Vagina (tissue), 2 donors: Measurements from ENCODE around the gene KLHL4. TPM values are rescaled to one million over a fixed set of nuclear protein-coding genes. Genes with fewer than 3 reads are reported as not detected.
"Not testable (repeated sequence)": the region's sequence is repeated elsewhere in the genome, so short reads cannot be mapped to it uniquely, and the experiment has no call there.

Experiments used
- DNase-seq, 2 donors: peaks; one replicate each; pipeline ENCODE4 v3.0.0-alpha.2; 2017; ENCODE audit errors: extremely low spot score in 2 of 2
- H3K27ac ChIP-seq: fragments of 200-600 bp; sonication (generic); one replicate; pipeline ENCODE4 v1.5.1; 2019
- H3K27me3 ChIP-seq: fragments of 200-600 bp; sonication (generic); one replicate; pipeline ENCODE4 v1.5.1; 2019
- H3K36me3 ChIP-seq, 2 donors: fragments of 200-600 bp; sonication (generic); one replicate each; pipeline ENCODE4 v1.5.1; 2017 to 2019
- H3K4me1 ChIP-seq: fragments of 200-600 bp; sonication (generic); one replicate; pipeline ENCODE4 v1.5.1; 2019
- H3K4me3 ChIP-seq, 2 donors: fragments of 200-600 bp; sonication (generic); 1 replicate in 1 of 2; 2 replicates in 1 of 2; pipeline ENCODE4 v1.5.1; 2016 to 2019
- H3K9me3 ChIP-seq: fragments of 200-600 bp; sonication (generic); one replicate; pipeline ENCODE4 v1.5.1; 2019
- CTCF ChIP-seq, 3 experiments: fragments of 450-650 bp in 2 of 3; fragments of 200-600 bp in 1 of 3; sonication (generic) in 1 of 3; IDR thresholded peaks; one replicate each; pipeline ENCODE4 v1.5.1; 2017 to 2019; ENCODE audit warnings: antibody characterized with exemption in 3 of 3, mild to moderate bottlenecking in 2 of 3, moderate library complexity in 2 of 3
- POLR2A ChIP-seq, 2 donors: fragments of 450-650 bp; IDR thresholded peaks; one replicate each; pipeline ENCODE4 v1.6.1; 2017; ENCODE audit warnings: antibody characterized with exemption in 2 of 2, mild to moderate bottlenecking in 2 of 2, moderate library complexity in 2 of 2
- POLR2AphosphoS5 ChIP-seq, 2 donors: sonication (generic); formaldehyde crosslinking; IDR thresholded peaks; one replicate each; pipeline ENCODE4 v1.9.0; 2017; ENCODE audit warnings: antibody characterized with exemption in 2 of 2, mild to moderate bottlenecking in 2 of 2, low read depth in 1 of 2; ENCODE audit not compliant: insufficient read depth in 1 of 2
- intact Hi-C: fragments of 100-400 bp; cut with DNase I; formaldehyde crosslinking; loops from one replicate; pipeline ENCODE4 v1.15.1; 2023
- total RNA-seq: library from RNA; depleted of rRNA; stranded (reverse); fragments of >200 nt; gene quantifications from one replicate; pipeline ENCODE4 v1.2.3, GENCODE V29; 2016

The KLHL4 gene
- total RNA-seq, 1 donor from 2014 or later: 0.25 TPM

- no peaks in the 10 kb centered on the region for H3K27me3 ChIP-seq
- intact Hi-C loops: no loop called here
- no peaks in the 10 kb centered on the region for H3K4me1 ChIP-seq
- no peak for TF ChIP-seq POLR2A (IDR thresholded peaks at IDR 0.05)
- TF ChIP-seq POLR2AphosphoS5 (IDR thresholded peaks at IDR 0.05; ENCODE audit: insufficient read depth in 1 of 2, low read depth in 1 of 2): no peak
- H3K4me3 ChIP-seq: no peak overlapping the region
- H3K27ac ChIP-seq: no peak overlapping the region
- no peaks in the 10 kb centered on the region for H3K9me3 ChIP-seq
- H3K36me3 ChIP-seq: no peaks in the 10 kb centered on the region
- no peak for DNase-seq
Measured at GRCh38 chrX:87687703-87688102, 170.1 kb downstream of the KLHL4 start.

GRCh38 chrX:87688113-87688748 is 170.6 kb downstream of the KLHL4 start:
- intact Hi-C loops, H3K27ac ChIP-seq, H3K4me1 ChIP-seq, H3K9me3 ChIP-seq, DNase-seq, H3K27me3 ChIP-seq, H3K4me3 ChIP-seq, H3K36me3 ChIP-seq: not testable (repeated sequence)

- H3K9me3 ChIP-seq, H3K4me1 ChIP-seq, H3K27ac ChIP-seq, H3K36me3 ChIP-seq, H3K4me3 ChIP-seq, DNase-seq, intact Hi-C loops, H3K27me3 ChIP-seq: not testable (repeated sequence)
Measured at GRCh38 chrX:87689218-87689617, 171.6 kb downstream of the KLHL4 start.

GRCh38 chrX:87693204-87693603 is 175.6 kb downstream of the KLHL4 start:
- no peaks in the 10 kb centered on the region for H3K36me3 ChIP-seq
- no peaks in the 10 kb centered on the region for H3K4me1 ChIP-seq
- no peak overlapping the region for H3K4me3 ChIP-seq
- H3K27me3 ChIP-seq: no peaks in the 10 kb centered on the region
- TF ChIP-seq POLR2A (IDR thresholded peaks at IDR 0.05): no peak
- DNase-seq: no peak
- H3K27ac ChIP-seq: no peak overlapping the region
- intact Hi-C loops: no loop called here
- no peaks in the 10 kb centered on the region for H3K9me3 ChIP-seq

- H3K9me3 ChIP-seq: no peaks in the 10 kb centered on the region
- H3K4me1 ChIP-seq: no peaks in the 10 kb centered on the region
- no peaks in the 10 kb centered on the region for H3K36me3 ChIP-seq
- no peak overlapping the region for H3K4me3 ChIP-seq
- DNase-seq: no peak
- intact Hi-C loops: no loop called here
- TF ChIP-seq POLR2A (IDR thresholded peaks at IDR 0.05): no peak
- no peak for TF ChIP-seq CTCF (IDR thresholded peaks at IDR 0.05)
- no peak for TF ChIP-seq POLR2AphosphoS5 (IDR thresholded peaks at IDR 0.05; ENCODE audit: insufficient read depth in 1 of 2, low read depth in 1 of 2)
- H3K27me3 ChIP-seq: no peaks in the 10 kb centered on the region
- no peak overlapping the region for H3K27ac ChIP-seq
Measured at GRCh38 chrX:87697409-87697808, 179.8 kb downstream of the KLHL4 start.

GRCh38 chrX:87702795-87703194 is 185.2 kb downstream of the KLHL4 start:
- H3K4me3 ChIP-seq: no peak overlapping the region
- no peaks in the 10 kb centered on the region for H3K36me3 ChIP-seq
- DNase-seq: no peak
- H3K9me3 ChIP-seq: no peaks in the 10 kb centered on the region
- H3K4me1 ChIP-seq: no peaks in the 10 kb centered on the region
- H3K27me3 ChIP-seq: no peaks in the 10 kb centered on the region
- TF ChIP-seq POLR2A (IDR thresholded peaks at IDR 0.05): no peak
- TF ChIP-seq CTCF (IDR thresholded peaks at IDR 0.05): no peak
- no peak for TF ChIP-seq POLR2AphosphoS5 (IDR thresholded peaks at IDR 0.05; ENCODE audit: insufficient read depth in 1 of 2, low read depth in 1 of 2)
- intact Hi-C loops: no loop called here
- no peak overlapping the region for H3K27ac ChIP-seq

- DNase-seq, H3K36me3 ChIP-seq, H3K27me3 ChIP-seq, intact Hi-C loops, H3K9me3 ChIP-seq, H3K27ac ChIP-seq, H3K4me1 ChIP-seq, H3K4me3 ChIP-seq: not testable (repeated sequence)
Measured at GRCh38 chrX:87703469-87703868, 185.9 kb downstream of the KLHL4 start.

GRCh38 chrX:87706134-87706533 is 188.5 kb downstream of the KLHL4 start:
- TF ChIP-seq CTCF (IDR thresholded peaks at IDR 0.05): no peak
- no peak for TF ChIP-seq POLR2AphosphoS5 (IDR thresholded peaks at IDR 0.05; ENCODE audit: insufficient read depth in 1 of 2, low read depth in 1 of 2)
- TF ChIP-seq POLR2A (IDR thresholded peaks at IDR 0.05): no peak
- no peaks in the 10 kb centered on the region for H3K27me3 ChIP-seq
- intact Hi-C loops: no loop called here

More at GRCh38 chrX:87706134-87706533, 188.5 kb downstream of the KLHL4 start:
- Histone ChIP-seq H3K9me3 (no peaks in the 10 kb centered on the region), H3K36me3 (no peaks in the 10 kb centered on the region), H3K27ac (no peak overlapping the region), H3K4me3 (no peak overlapping the region), H3K4me1 (no peaks in the 10 kb centered on the region)
- DNase-seq: no peak
